HepG2 (cell line): ENCODE data around the gene ERVMER34-1. TPM values are rescaled to one million over a fixed set of nuclear protein-coding genes. Genes with fewer than 3 reads are reported as not detected.

Experiments used
- ATAC-seq: fragments of 200-7000 bp; cut with Tn5 transposase; 3 replicates; pipeline ENCODE4 v1.9.1; 2020; ENCODE audit warnings: mild to moderate bottlenecking, moderate library complexity
- BruUV-seq: library from RNA; stranded (reverse); fragments of 400-500 nt; replicated peaks from 2 replicates; lab custom pipeline; 2021; lab: Mats Ljungman, UMichigan
- CTCF ChIA-PET: fragments of 300-600 bp; formaldehyde crosslinking; extraction: SDS; loops from one replicate; lab custom pipeline; 2021; ENCODE audit warnings: low total read pairs, inconsistent platforms, low intra/inter-chr PET ratio; lab: Yijun Ruan, JAX
- POLR2A ChIA-PET: fragments of 350-600 bp; sonication (Branson Sonifier 250); formaldehyde crosslinking; loops from one replicate; lab custom pipeline; 2020; ENCODE audit warnings: antibody characterized with exemption, inconsistent platforms; lab: Yijun Ruan, JAX
- DNase-seq: peaks from one replicate; pipeline ENCODE4 v3.0.0-alpha.2; 2015; ENCODE audit warnings: low spot score
- FAIRE-seq: peaks from 3 replicates; lab custom pipeline; 2011; peaks lifted over from hg19 to GRCh38; lab: Jason Lieb, UNC
- H2AFZ ChIP-seq: one replicate; pipeline ENCODE4 v1.6.1; 2011; ENCODE audit warnings: low read length, inconsistent platforms
- H3K27ac ChIP-seq: fragments of 300-600 bp; 3 replicates; pipeline ENCODE4 v1.8.0; 2011; ENCODE audit warnings: mixed run types, mild to moderate bottlenecking, mixed read lengths, low read length, inconsistent platforms; ENCODE audit not compliant: insufficient read depth; ENCODE audit errors: extremely low read length
- H3K27me3 ChIP-seq, 2 experiments: fragments of 200-600 bp in 1 of 2; 2 replicates in 1 of 2; 3 replicates in 1 of 2; pipeline versions ENCODE4 v1.6.0 to v1.8.0; 2011; ENCODE audit warnings: low read length in 2 of 2, mild to moderate bottlenecking in 2 of 2, moderate library complexity in 2 of 2, inconsistent platforms in 1 of 2; ENCODE audit not compliant: insufficient read depth in 2 of 2, control insufficient read depth in 1 of 2
- H3K36me3 ChIP-seq, 2 experiments: fragments of 200-600 bp in 1 of 2; replicated peaks in 1 of 2; 2 replicates in 1 of 2; 3 replicates in 1 of 2; pipeline versions ENCODE4 v1.5.1 to v1.8.0; 2011; ENCODE audit warnings: low read length in 2 of 2, inconsistent platforms in 1 of 2; ENCODE audit not compliant: insufficient read depth in 2 of 2, control insufficient read depth in 1 of 2
- H3K4me1 ChIP-seq: 2 replicates; pipeline ENCODE4 v1.5.1; 2012; ENCODE audit warnings: low read length, inconsistent platforms; ENCODE audit not compliant: insufficient read depth
- H3K4me2 ChIP-seq: 2 replicates; pipeline ENCODE4 v1.6.0; 2011; ENCODE audit warnings: low read depth, low read length, inconsistent platforms
- H3K4me3 ChIP-seq, 3 experiments: fragments of 200-600 bp in 1 of 3; sonication (generic), shearing (Covaris generic) in 1 of 3; replicated peaks in 1 of 3; 2 replicates each; pipeline ENCODE4 v1.5.1; 2011 to 2016; ENCODE audit warnings: low read length in 3 of 3, inconsistent platforms in 2 of 3, low read depth in 2 of 3, mild to moderate bottlenecking in 2 of 3, control low read depth in 1 of 3, mixed read lengths in 1 of 3; ENCODE audit not compliant: insufficient read depth in 1 of 3
- H3K79me2 ChIP-seq: one replicate; pipeline ENCODE4 v1.6.1; 2011; ENCODE audit warnings: low read length, inconsistent platforms; ENCODE audit not compliant: insufficient read depth
- H3K9ac ChIP-seq: 2 replicates; pipeline ENCODE4 v1.6.0; 2011; ENCODE audit warnings: mild to moderate bottlenecking, low read depth, low read length, inconsistent platforms; ENCODE audit not compliant: insufficient read depth
- H3K9me3 ChIP-seq: 2 replicates; pipeline ENCODE4 v1.5.1; 2012; ENCODE audit warnings: mild to moderate bottlenecking, low read length
- H4K20me1 ChIP-seq: 2 replicates; pipeline ENCODE4 v1.6.0; 2011; ENCODE audit warnings: inconsistent platforms, mild to moderate bottlenecking, low read length, moderate library complexity; ENCODE audit not compliant: insufficient read depth
- ELF1 ChIP-seq: sonication (generic); formaldehyde crosslinking; IDR thresholded peaks from 2 replicates; pipeline ENCODE4 v1.4.0; 2020; ENCODE audit warnings: missing genetic modification reagents
- REPIN1 ChIP-seq: sonication (generic); formaldehyde crosslinking; IDR thresholded peaks from 2 replicates; pipeline ENCODE4 v1.8.0; 2022; ENCODE audit warnings: missing genetic modification reagents, low read depth, mild to moderate bottlenecking, borderline replicate concordance
- RXRA ChIP-seq: sonication (generic); formaldehyde crosslinking; IDR thresholded peaks from 2 replicates; pipeline ENCODE4 v1.5.1; 2020; ENCODE audit warnings: missing genetic modification reagents
- SP1 ChIP-seq, 2 experiments: fragments of 450-650 bp in 1 of 2; sonication (generic) in 1 of 2; formaldehyde crosslinking in 1 of 2; IDR thresholded peaks; 2 replicates each; pipeline versions ENCODE4 v1.4.0 to v1.6.1; 2016 to 2020; ENCODE audit warnings: missing genetic modification reagents in 1 of 2
- ZC3H13 ChIP-seq: sonication (generic); formaldehyde crosslinking; IDR thresholded peaks from 2 replicates; pipeline ENCODE4 v1.8.1; 2023; ENCODE audit warnings: mild to moderate bottlenecking, missing genetic modification reagents, moderate library complexity
- ZNF589 ChIP-seq: sonication (generic); formaldehyde crosslinking; conservative IDR thresholded peaks from 2 replicates; pipeline ENCODE4 v1.8.0; 2022; ENCODE audit warnings: mild to moderate bottlenecking, moderate library complexity, missing genetic modification reagents
- ZNF781 ChIP-seq: sonication (generic); formaldehyde crosslinking; IDR thresholded peaks from 2 replicates; pipeline ENCODE4 v1.5.1; 2020; ENCODE audit warnings: borderline replicate concordance, mild to moderate bottlenecking, missing genetic modification reagents; ENCODE audit errors: not compliant biosample characterization
- ZNF839 ChIP-seq: sonication (generic); formaldehyde crosslinking; IDR thresholded peaks from 2 replicates; pipeline ENCODE4 v1.4.0; 2020; ENCODE audit warnings: missing genetic modification reagents, mild to moderate bottlenecking, borderline replicate concordance
- WGBS: methylation state at CpG from one replicate; pipeline ENCODE4 v1.1.6; 2017; ENCODE audit warnings: low lambda C conversion rate; 5-methylcytosine and 5-hydroxymethylcytosine counted together
- in situ Hi-C: cut with HindIII; loops from 2 replicates; pipeline ENCODE4 v1.10.0; 2017; ENCODE audit warnings: low pct_unique_long_range_greater_than_20kb; ENCODE audit not compliant: extremely low pct_ligation_motif_present
- intact Hi-C: fragments of 100-400 bp; cut with micrococcal nuclease; formaldehyde crosslinking; loops from one replicate; pipeline ENCODE4 v1.10.0; 2022; ENCODE audit not compliant: unreplicated experiment
- polyA plus RNA-seq, 8 experiments: library from polyadenylated mRNA; depleted of rRNA in 3 of 8; stranded (reverse) in 7 of 8; unstranded in 1 of 8; fragments of >200 nt; fragmentation: Illumina TruSeq in 4 of 8; extraction: Trizol in 4 of 8; gene quantifications; 2 replicates each; pipeline versions ENCODE4 v1.2.1 to v1.2.3, GENCODE V29; 2011 to 2016; ENCODE audit warnings: low read depth in 4 of 8, missing spikeins in 1 of 8, mixed read lengths in 1 of 8; ENCODE audit not compliant: insufficient read depth in 1 of 8
- total RNA-seq, 5 experiments: library from RNA; depleted of rRNA; stranded (reverse); fragments of >200 nt; fragmentation: Illumina TruSeq; extraction: Trizol; gene quantifications; 2 replicates each; pipeline ENCODE4 v1.2.3, GENCODE V29; 2016; ENCODE audit warnings: low read depth in 1 of 5
- TF ChIP-seq, protein P1 (sequence below): sonication (generic); formaldehyde crosslinking; IDR thresholded peaks from 2 replicates; pipeline ENCODE4 v1.8.0; 2022; ENCODE audit warnings: missing genetic modification reagents, mild to moderate bottlenecking, borderline replicate concordance
- TF ChIP-seq, protein P2 (sequence below): sonication (generic); formaldehyde crosslinking; IDR thresholded peaks from 2 replicates; pipeline ENCODE4 v1.5.1; 2020; ENCODE audit warnings: missing genetic modification reagents, mild to moderate bottlenecking, borderline replicate concordance

The ERVMER34-1 gene
- total and polyA plus RNA-seq, 2 of the 13 experiments (the other 11 are each of a cell fraction or from before 2014, with no cell fraction given): 0.04 to 0.35 TPM

- in situ Hi-C loops (no loop called here), intact Hi-C loops (no loop called here)
- no TSS peak for BruUV-seq
- Histone ChIP-seq H2AFZ (no peak overlapping the region), H3K4me3 (no peak overlapping the region), H3K9me3 (no peaks in the 10 kb centered on the region), H3K27me3 (no peaks in the 10 kb centered on the region), H3K79me2 (no peaks in the 10 kb centered on the region), H3K4me1 (no peaks in the 10 kb centered on the region), H3K27ac (no peak overlapping the region), H3K36me3 (no peaks in the 10 kb centered on the region), H4K20me1 (no peaks in the 10 kb centered on the region), H3K9ac (no peak overlapping the region), H3K4me2 (no peak overlapping the region)
- 9% methylated on average over 2 of the region's 2 CpGs for WGBS
- CTCF ChIA-PET: no interaction called here
- TF ChIP-seq, protein P1, sequence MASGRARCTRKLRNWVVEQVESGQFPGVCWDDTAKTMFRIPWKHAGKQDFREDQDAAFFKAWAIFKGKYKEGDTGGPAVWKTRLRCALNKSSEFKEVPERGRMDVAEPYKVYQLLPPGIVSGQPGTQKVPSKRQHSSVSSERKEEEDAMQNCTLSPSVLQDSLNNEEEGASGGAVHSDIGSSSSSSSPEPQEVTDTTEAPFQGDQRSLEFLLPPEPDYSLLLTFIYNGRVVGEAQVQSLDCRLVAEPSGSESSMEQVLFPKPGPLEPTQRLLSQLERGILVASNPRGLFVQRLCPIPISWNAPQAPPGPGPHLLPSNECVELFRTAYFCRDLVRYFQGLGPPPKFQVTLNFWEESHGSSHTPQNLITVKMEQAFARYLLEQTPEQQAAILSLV (CRISPR knock-in tag): no peak
- TF ChIP-seq ELF1 (CRISPR knock-in tag): no peak
- TF ChIP-seq ZNF589: no peak
- no peak for TF ChIP-seq ZC3H13 (CRISPR knock-in tag)
- no peak for TF ChIP-seq ZNF781
- no peak for TF ChIP-seq ZNF839 (CRISPR knock-in tag)
- no peak for TF ChIP-seq RXRA (CRISPR knock-in tag)
- TF ChIP-seq, protein P2, sequence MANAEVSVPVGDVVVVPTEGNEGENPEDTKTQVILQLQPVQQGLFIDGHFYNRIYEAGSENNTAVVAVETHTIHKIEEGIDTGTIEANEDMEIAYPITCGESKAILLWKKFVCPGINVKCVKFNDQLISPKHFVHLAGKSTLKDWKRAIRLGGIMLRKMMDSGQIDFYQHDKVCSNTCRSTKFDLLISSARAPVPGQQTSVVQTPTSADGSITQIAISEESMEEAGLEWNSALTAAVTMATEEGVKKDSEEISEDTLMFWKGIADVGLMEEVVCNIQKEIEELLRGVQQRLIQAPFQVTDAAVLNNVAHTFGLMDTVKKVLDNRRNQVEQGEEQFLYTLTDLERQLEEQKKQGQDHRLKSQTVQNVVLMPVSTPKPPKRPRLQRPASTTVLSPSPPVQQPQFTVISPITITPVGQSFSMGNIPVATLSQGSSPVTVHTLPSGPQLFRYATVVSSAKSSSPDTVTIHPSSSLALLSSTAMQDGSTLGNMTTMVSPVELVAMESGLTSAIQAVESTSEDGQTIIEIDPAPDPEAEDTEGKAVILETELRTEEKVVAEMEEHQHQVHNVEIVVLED (CRISPR knock-in tag): no peak
- TF ChIP-seq REPIN1 (CRISPR knock-in tag): no peak
- TF ChIP-seq SP1 (IDR thresholded peaks at IDR 0.05): no peak
- TF ChIP-seq SP1 (CRISPR knock-in tag; IDR thresholded peaks at IDR 0.05): no peak
- no peak for DNase-seq
- no peak for FAIRE-seq
- POLR2A ChIA-PET: no interaction called here
- ATAC-seq: no peak
These were observed 29.0 kb upstream of the ERVMER34-1 start for GRCh38 chr4:52780206-52780605.
